Hepatic stellate cell (primary cell): ENCODE measurements around the gene DLG2.
"Not testable (repeated sequence)": the region's sequence is repeated elsewhere in the genome, so short reads cannot be mapped to it uniquely, and the experiment has no call there.

Experiments used
- DNase-seq: peaks from one replicate; pipeline ENCODE4 v3.0.0; 2011; ENCODE audit warnings: low spot score

The DLG2 gene

DNA sequence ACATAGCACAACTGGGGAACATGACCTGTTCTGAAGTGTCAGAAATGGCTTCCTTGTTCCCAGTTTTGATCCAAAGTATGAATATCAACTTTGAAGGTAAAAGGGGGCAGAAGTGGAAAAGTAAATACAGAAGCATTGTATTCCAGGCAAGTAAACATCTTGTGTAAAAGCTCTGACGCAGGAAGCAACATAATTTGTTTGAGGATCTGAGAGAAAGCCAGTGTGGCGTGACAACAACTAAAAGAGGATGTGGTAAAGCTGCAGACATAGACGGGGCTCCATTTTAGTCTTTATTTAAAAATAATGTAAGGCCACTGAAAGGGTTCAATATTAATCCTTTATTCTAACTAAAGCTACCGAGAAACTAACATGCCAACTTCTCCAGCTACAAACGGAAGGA, 310.2 kb downstream of the DLG2 start:
- DNase-seq: no peak

DNA sequence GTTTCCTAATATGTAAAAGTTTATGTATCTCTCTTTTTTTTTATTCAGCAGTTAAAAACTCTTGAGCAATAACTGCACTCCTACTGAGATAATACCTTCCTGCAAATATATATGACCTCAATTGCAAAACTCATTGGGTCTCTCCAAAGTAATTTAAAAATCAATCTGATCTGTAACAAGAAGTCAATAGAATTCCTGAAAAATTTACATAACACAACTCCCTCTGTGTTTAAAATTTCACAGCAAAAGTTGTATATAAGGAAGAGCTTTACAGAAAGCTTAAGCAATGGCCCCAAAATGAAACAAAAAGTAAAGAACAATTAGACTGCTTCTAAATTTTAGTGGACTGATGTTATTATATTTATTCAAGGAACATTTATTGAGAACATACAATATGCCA, 313.4 kb downstream of the DLG2 start:
- no peak for DNase-seq

DNA sequence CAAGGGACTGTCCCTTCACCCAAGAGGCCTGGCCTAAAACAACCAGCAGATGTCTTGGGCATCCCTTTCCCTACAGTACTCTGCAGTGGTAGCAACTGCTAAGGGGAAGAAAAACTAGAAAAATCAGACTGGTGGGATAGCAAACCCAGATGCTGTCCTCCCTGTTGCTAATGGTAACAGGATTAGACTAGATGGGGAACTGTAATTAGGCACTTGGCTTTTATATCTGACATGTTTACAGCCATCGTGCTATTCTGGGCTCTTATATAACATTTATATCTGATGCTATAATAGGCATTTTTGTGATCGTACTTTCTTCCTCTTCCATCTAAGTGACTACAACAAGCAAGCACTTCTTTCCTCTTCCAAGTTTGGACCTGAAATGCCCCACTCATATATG, 316.7 kb downstream of the DLG2 start:
- no peak for DNase-seq

DNA sequence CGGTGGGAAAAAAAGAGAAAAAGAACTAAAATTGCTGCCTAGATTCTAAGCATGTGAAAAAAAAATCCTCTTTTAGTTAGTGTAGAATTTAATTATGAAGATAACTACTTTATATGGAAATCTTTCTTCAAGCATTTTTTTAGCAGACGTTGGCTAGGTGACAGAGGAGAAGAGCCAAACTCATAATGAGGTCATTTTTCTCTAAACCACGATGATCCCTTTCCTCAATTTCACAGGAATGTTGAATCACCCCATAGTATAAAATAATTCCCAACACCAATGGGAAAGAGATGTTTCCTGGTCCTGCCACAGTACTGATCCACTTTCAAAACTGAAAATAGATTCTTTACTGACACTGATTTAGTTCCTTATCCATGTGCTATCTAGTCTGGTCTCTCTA, 319.8 kb downstream of the DLG2 start:
- no peak for DNase-seq

DNA sequence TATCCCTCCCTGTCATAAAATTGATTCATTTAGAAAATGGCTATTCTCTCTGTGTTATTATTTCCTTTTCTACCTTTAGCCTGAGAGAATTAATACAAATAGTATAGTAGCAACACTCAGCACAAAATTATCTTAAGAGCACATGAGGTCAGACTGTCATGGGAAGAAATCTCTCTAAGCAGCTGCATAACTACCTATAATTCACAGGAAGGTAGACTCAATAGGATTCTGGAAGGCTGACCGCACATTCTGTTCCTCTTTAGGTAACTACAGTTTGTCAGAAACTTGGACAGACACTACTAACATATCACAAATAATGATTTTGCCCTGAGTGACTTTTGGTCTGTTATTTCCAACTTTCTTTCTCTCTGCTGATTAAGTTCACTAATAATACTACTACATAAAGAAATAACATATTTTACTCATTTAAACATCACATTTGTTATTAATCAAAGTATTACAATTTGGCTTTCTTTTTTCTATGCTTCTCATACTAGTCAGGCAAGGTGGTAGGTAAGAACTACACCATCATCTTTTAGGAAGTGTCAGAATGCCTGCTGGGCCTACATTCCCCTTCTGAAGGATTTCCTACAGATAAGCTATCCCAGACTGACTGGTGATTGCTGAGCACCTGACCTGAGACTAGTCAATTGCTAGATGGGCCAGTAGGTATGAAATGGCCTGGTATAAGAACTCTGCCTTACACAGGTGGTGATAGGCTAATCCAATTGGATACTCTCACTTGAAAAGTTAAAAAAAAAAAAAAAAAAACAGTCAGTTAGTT, 325.1 kb downstream of the DLG2 start:
- no peak for DNase-seq

DNA sequence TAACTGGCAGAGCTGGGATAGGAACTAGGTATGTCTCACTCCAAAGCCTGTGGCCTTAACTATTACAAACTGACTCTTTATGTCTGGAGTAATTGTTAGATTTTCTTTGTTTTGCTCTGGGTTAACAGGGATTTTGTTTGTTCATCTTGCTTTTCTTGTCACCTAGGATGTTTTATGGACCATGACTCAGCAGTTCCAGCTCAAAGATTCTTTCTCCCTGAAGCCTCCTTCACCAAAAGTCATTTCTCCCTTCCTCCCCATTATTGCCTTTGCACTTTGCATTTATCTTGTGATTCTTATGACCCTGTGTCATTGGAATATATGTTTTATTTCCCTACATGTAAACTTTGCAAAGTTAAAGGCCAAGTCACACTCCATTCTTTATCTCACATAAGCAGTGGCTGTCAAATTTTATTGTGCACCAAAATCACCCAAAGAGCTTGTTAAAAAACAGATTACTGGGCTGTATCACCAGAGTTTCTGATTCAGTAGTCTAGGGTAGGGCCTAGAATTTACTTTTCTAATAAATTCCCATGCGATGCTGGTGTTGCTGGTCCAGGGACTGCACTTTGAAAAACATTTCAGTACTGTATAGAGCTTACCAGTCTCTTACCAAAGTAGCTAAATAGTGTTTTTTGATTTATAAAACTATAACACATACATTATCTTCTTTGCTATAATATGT, 327.7 kb downstream of the DLG2 start:
- no peak for DNase-seq

DNA sequence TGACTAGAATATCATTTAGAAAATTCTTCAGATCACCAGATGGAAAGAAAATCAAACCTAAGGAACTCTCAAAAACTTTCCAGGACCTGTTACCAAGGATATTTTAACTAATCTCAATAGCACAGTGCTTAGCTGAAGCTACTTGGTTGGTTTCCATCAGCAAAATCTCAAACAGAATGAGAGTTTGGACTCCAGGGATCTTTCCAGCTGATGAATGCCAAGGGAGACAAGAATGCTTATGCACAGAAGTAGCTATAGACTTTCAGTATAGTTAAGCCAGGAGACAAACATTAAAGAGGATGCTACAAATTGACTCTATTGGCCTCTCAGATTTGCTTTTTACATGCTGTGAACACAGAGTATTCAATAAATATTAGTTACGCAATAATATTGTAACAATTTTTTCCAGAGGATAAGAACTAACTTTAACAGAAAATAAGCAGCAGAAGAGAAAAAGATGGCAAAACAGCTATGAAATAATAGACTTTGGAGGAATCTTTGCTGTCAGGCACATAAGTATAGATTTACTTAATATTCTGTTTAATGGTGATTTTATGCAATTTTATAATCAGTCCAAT, 331.4 kb downstream of the DLG2 start:
- DNase-seq: no peak

DNA sequence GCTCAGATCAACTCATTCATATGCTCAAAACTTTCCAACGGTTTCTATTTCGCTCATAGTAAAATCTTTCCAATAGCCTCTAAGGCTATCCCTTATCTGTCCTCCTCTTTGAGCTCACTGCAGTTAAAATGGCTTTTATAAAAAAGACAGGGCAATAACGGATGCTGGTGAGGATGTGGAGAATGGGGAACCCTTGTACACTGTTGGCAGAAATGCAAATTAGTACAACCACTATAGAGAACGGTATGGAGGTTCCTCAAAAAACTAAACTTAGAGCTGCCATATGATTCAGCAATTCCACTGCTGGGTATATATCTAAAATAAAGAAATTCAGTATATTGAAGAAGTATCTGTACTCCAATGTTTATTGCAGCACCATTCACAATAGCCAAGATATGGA, 345.6 kb downstream of the DLG2 start:
- no peak for DNase-seq

DNA sequence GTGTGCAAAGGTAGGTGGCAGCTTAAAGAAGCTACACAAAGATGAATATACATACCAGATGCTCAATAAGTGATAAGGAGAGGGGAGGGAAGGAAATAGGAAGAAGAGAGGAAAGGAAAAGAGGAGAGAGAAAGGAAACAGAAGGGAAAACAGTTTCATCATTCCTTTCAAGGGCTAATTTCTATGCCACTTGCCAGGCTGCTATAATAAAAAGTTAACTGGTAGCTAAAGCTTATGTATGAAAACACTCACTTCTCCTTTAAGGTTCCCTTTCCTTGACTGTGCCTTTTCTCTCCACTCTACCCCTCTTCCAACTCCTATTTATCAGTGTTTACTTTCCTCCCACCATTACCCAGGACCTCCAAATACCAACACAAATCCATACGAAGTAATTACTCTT, 347.9 kb downstream of the DLG2 start:
- no peak for DNase-seq

DNA sequence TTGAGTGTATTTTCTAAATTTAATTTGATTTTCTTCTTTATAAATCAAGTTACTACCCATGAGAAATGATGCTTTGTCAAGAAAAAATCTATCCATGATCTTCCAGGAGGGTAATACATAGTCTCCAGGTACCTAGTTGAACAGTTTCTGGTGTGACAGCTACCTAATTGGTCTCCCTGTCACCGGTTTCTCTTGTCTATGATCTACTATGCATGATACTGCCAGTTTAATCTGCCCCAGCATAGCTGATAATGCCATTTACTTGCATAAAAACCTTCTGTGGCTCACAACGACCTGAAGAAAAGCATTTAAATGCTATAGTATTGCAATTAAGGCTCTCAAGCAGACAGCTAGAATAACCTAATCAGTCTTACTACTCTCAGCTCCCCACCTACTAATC, 349.5 kb downstream of the DLG2 start:
- DNase-seq: no peak

DNA sequence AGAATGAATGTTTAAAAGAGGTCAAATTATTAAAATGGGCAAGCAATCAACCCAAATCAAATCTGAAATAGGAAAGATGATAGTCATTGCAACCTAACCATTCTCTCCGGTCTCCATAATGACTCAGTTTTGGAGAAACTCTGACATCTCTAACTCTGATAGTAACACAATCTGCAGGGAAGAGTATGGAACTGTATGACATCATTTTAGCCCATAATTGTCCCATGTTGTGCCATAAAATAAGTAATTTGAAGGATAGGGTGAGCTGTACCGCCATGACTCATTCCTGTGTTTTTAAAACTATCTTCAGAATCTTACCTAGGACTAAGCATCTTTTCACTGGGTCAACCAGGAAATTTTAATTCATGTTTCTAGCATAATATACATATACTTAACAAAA, 350.8 kb downstream of the DLG2 start:
- DNase-seq: no peak

DNA sequence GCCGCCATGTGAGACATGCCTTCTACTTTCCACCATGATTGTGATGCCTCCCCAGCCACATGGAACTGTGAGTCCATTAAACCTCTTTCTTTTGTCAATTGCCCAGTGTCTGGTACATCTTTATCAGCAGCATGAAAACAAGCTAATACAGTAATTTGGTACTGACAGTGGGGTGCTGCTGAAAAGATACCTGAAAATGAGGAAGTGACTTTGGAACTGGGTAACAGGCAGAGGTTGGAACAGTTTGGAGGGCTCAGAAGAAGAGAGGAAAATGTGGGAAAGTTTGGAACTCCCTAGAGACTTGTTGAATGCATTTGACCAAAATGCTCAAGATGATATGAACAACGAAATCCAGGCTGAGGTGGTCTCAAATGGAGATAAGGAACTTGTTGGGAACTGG, 356.8 kb downstream of the DLG2 start:
- not testable (repeated sequence) for DNase-seq

DNA sequence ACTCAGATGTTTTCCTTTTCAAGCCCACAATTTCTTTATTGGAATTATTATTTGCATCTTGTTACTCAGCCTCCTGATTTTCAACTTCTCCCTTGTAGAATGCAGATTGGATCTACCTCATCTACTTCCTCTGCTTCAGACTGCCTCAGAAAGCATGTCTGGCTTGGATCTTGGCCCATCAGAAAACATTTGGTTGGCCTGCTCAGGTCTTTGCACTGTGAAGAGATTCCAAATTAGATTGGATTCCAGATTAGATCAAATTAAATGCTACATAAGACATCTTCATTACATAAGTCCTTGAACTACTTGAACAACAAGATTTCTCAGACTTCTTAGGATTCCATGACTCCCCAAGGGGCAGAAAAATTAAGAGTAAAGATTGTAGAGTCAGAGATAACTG, 358.0 kb downstream of the DLG2 start:
- DNase-seq: no peak

DNA sequence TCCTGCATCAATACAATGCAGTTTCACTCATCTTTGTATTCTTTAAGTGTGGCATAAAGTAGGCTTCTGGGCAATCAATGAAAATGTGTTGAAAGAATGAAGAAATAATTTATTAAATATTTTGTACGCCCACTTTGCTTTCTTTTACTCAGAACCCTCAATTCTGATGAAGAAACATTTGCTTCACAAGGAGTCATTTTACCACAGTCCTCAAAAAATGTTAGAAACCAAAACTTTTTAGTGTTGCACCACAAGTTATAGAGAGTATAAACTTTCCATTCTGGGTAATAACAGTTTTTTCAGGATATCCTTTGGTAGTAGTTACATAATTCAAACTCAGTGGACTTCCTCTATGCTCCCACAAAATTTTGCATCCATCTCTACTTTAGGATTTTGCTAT, 360.5 kb downstream of the DLG2 start:
- DNase-seq: no peak

DNA sequence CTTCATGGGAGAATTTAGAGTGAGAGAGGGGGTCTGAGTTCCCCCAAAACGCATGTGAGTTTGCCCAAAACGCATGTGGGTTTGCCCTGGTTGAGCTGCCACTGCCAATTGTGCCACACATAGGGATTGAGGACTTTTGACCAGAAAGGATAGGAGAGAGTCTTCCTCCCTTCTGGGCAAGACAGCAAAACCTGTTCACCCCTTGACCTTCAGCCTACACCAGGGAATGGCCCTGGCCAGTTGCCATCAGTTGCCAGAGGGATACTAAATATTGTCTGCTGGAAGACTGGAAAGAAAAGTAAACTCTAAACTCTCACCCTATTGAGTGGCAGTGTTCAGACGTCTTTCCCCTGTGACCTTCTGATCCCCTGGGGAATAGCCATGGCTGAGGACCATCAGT, 363.8 kb downstream of the DLG2 start:
- DNase-seq: no peak

DNA sequence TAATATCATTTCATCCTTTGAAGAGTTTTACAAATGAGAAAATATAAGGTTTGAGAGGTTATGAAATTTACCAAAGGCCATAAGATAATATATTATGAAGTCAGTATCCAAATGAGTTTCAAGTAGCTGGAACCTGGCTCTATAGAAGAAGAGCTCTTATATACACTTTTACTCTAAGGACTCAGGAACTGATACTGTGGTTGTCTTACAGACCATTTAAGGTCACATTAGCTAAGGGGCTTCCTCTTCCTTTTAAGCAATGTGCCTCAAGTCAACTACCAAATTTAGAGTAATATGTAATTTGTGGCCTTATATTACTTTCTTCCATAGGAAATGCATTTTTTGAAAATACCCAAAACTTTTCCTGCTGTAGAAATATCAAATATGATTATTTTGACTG, 369.3 kb downstream of the DLG2 start:
- no peak for DNase-seq

DNA sequence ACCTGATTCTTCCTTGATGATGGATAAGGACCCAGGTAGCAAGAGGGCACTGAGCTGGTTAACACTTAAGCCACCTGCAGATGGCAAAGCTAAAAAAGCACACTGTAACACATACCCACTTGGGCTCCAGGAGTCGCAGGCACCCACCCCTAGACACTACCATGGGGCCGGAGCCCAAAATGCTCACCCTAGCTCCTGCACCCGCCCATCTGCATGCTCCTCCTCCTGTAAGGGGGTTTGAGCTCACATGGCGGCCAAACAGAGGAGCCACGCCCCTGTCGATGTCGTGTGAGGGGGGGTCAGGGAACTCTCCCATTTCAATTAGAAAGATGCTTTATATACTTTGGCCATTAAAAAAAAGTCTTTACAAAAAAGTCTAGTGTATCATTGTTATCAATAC, 370.7 kb downstream of the DLG2 start:
- no peak for DNase-seq

DNA sequence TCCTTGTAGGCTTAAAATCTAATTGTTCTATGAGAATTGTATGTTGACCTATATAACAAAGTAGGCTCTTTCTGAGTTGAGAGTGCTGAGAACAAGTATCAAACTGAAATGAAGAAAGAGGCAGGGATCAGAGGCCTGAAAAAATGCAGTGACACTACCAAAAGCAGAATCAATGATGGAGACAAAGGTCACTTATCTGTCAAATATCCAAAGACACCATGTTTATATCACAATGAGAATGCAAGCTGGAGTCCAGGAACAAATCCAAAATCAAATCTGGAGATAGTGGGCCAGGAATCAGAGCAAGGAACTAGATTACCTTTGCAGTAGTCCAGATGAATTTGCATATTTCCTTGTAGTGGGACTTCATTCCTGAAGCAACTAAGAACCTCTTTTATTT, 377.7 kb downstream of the DLG2 start:
- no peak for DNase-seq

DNA sequence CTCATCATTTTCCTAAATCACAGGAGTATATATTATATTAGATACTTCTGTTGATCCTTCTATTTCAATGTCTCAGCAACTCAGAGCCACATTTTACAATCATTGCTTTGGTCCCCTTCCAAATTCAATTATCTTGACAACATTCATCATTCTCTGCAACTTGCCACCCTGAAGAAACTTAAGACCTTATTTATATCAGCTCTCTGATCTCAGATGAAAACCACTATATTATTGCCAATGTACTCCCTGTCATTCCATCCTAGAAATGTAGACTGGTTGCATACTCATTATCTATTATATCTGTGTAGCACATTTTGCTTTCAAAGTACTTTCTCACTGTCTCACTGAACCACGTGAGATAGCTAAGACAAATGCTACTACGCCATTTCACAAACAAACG, 379.3 kb downstream of the DLG2 start:
- no peak for DNase-seq

DNA sequence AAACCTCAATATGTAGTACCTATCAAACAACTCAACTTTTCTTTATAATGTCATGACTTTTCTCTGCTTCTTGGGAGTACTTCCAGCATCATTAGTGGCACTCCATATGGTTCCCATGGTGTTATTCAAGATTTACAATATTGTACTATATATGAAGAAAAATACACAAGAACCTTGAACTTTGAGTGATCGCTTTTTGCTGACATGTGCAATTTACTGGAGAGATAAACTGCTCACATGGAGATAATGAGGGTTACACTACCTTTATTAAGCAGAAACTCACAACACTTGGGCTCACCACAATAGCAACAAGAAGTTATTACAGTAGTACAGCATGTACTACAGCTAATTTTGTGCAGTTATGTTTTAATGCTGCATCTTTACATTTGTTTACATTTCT, 388.2 kb downstream of the DLG2 start:
- no peak for DNase-seq

DNA sequence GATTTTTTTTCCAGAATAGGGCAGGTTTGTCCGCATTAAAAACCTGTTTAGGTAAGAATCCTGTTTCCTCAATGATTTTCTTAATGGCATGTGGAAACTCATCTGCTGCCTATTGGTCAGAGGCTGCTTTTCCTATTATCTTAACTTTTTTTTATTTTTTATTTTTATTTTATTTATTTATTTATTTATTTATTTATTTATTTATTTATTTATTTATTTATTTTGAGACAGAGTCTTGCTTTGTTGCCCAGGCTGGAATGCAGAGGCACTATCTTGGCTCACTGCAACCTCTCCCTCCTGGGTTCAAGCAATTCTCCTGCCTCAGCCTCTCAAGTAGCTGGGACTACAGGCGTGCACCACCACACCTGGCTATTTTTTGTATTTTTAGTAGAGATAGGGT, 389.1 kb downstream of the DLG2 start:
- not testable (repeated sequence) for DNase-seq

DNA sequence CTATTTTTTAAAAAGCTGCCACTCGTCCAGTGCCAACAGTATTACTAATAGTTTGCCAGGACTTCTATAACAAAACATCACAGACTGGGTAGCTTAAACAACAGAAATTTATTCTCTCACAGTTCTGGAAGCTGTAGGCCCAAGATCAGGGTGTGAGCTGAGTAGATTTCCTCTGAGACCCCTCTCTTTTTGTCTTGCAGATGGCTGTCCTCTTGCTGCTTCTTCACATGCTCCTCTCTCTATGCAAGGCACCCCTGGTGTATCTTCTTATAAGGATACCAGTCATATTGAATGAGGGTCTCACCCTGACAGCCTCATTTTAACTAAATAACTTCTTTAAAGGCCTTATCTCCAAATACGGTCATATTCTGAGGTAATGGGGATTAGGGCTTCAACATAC, 390.9 kb downstream of the DLG2 start:
- DNase-seq: no peak

DNA sequence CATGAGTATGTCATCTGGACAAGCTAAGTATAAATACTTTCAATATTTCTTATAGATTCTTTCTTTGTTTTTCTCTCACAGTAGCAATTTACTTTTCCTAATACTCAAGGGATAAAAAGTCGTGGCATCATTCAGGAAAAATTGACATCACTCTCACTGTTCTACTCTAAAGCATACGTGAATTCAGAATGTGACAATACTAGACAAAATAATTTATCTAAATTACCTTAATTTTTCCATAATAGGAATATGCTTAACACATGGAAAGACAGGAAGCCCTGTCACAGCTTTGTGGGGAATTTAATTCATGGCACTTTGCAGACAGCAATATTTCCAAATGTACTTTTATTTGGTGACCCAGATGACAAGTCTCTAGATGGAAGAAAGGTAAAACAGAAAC, 394.6 kb downstream of the DLG2 start:
- DNase-seq: no peak

DNA sequence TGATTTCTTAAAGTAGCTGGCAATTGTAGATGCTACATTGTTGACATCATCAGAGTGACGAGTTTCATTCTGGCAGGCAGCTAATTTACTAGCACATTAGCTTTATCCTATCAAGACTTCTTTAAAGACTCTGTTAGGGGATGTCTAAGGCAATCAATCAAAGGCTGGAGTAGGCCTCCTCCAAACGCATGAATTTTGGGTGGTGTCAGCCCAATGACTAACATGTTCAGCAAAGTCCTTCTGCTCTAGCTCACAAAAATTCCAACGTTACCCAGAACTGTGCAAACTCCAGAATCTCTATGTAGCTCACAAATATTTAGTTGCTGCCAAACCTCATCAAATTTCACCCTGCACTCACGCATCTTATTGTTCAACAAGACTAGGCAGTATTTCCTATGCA, 395.6 kb downstream of the DLG2 start:
- no peak for DNase-seq
